ENCODE measurements around the gene PPIA. TPM values are rescaled to one million over a fixed set of nuclear protein-coding genes. Genes with fewer than 3 reads are reported as not detected.
"Not testable (repeated sequence)": the region's sequence is repeated elsewhere in the genome, so short reads cannot be mapped to it uniquely, and the experiment has no call there.

Gene PPIA
- total RNA-seq, 1 donor from 2014 or later: 1,178 TPM

GRCh38 chr7:44838751-44839150 is 42.3 kb downstream of the PPIA start:
- H3K36me3 ChIP-seq (ENCODE audit: control insufficient read depth, insufficient read depth, low read length): peaks cover 2% of the 10 kb centered on the region
- H3K4me3 ChIP-seq (ENCODE audit: low read depth, low read length): no peak overlapping the region
- no peaks in the 10 kb centered on the region for H3K27me3 ChIP-seq (ENCODE audit: control insufficient read depth, insufficient read depth, low read length)
- FAIRE-seq (no peak), DNase-seq (ENCODE audit: low read depth) (no peak)
- TF ChIP-seq CTCF (IDR thresholded peaks at IDR 0.05; ENCODE audit: insufficient read depth, low read length, severe bottlenecking): no peak

- not testable (repeated sequence) for DNase-seq (ENCODE audit: low read depth); H3K36me3 ChIP-seq (ENCODE audit: control insufficient read depth, insufficient read depth, low read length); FAIRE-seq; H3K4me3 ChIP-seq (ENCODE audit: low read depth, low read length); H3K27me3 ChIP-seq (ENCODE audit: control insufficient read depth, insufficient read depth, low read length)
Measured at GRCh38 chr7:44842675-44843074, 46.2 kb downstream of the PPIA start.

- not testable (repeated sequence) for H3K36me3 ChIP-seq (ENCODE audit: control insufficient read depth, insufficient read depth, low read length); DNase-seq (ENCODE audit: low read depth); H3K4me3 ChIP-seq (ENCODE audit: low read depth, low read length); FAIRE-seq; H3K27me3 ChIP-seq (ENCODE audit: control insufficient read depth, insufficient read depth, low read length)
Measured at GRCh38 chr7:44843440-44843839, 47.0 kb downstream of the PPIA start.

GRCh38 chr7:44845451-44845850 is 49.0 kb downstream of the PPIA start:
- no peak for DNase-seq (ENCODE audit: low read depth)
- no peak overlapping the region for H3K4me3 ChIP-seq (ENCODE audit: low read depth, low read length)
- TF ChIP-seq CTCF (IDR thresholded peaks at IDR 0.05; ENCODE audit: insufficient read depth, low read length, severe bottlenecking): no peak
- H3K36me3 ChIP-seq (ENCODE audit: control insufficient read depth, insufficient read depth, low read length): no peaks in the 10 kb centered on the region
- FAIRE-seq: no peak
- no peaks in the 10 kb centered on the region for H3K27me3 ChIP-seq (ENCODE audit: control insufficient read depth, insufficient read depth, low read length)

- DNase-seq (ENCODE audit: low read depth); H3K36me3 ChIP-seq (ENCODE audit: control insufficient read depth, insufficient read depth, low read length); FAIRE-seq; H3K27me3 ChIP-seq (ENCODE audit: control insufficient read depth, insufficient read depth, low read length): not testable (repeated sequence)
- peak overlapping the region; percentile 53 for H3K4me3 ChIP-seq (ENCODE audit: low read depth, low read length)
Measured at GRCh38 chr7:44846390-44846789, 49.9 kb downstream of the PPIA start.

- H3K4me3 ChIP-seq (ENCODE audit: low read depth, low read length): peak overlapping the region; percentile 53
Measured at GRCh38 chr7:44846816-44847508, 50.5 kb downstream of the PPIA start.

GRCh38 chr7:44847509-44847919 is 51.0 kb downstream of the PPIA start:
- DNase-seq (ENCODE audit: low read depth): peak; percentile 71
- Histone ChIP-seq H3K36me3 (ENCODE audit: control insufficient read depth, insufficient read depth, low read length) (no peaks in the 10 kb centered on the region), H3K27me3 (ENCODE audit: control insufficient read depth, insufficient read depth, low read length) (no peaks in the 10 kb centered on the region), H3K4me3 (ENCODE audit: low read depth, low read length) (peak overlapping the region; percentile 53)
- peak; percentile 96 for TF ChIP-seq CTCF (IDR thresholded peaks at IDR 0.05; ENCODE audit: insufficient read depth, low read length, severe bottlenecking)
- no peak for FAIRE-seq

More at GRCh38 chr7:44846816-44847508, 50.5 kb downstream of the PPIA start:
- no peak for TF ChIP-seq CTCF (IDR thresholded peaks at IDR 0.05; ENCODE audit: insufficient read depth, low read length, severe bottlenecking)
- DNase-seq (ENCODE audit: low read depth) (peak; percentile 18), FAIRE-seq (no peak)
- Histone ChIP-seq H3K36me3 (ENCODE audit: control insufficient read depth, insufficient read depth, low read length) (no peaks in the 10 kb centered on the region), H3K27me3 (ENCODE audit: control insufficient read depth, insufficient read depth, low read length) (no peaks in the 10 kb centered on the region)
